MCF 10A (cell line): ENCODE results near the gene SYNPO. TPM values are rescaled to one million over a fixed set of nuclear protein-coding genes. Genes with fewer than 3 reads are reported as not detected.

ENCODE experiments used
- BruUV-seq: library from RNA; stranded (reverse); fragments of 400-500 nt; replicated peaks from 2 replicates; lab custom pipeline; 2021; lab: Mats Ljungman, UMichigan
- CTCF ChIA-PET: fragments of 300-600 bp; sonication (Branson Sonifier 250); formaldehyde crosslinking; extraction: SDS; loops from one replicate; lab custom pipeline; 2021; ENCODE audit warnings: antibody characterized with exemption, inconsistent platforms; lab: Yijun Ruan, JAX
- POLR2A ChIA-PET: fragments of 300-600, 350-650 bp; sonication (Branson Sonifier 250); formaldehyde crosslinking; extraction: SDS; loops from one replicate; lab custom pipeline; 2020; ENCODE audit warnings: antibody characterized with exemption, inconsistent platforms; lab: Yijun Ruan, JAX
- DNase-seq: peaks from one replicate; pipeline ENCODE4 v3.0.0-alpha.2; 2018; ENCODE audit not compliant: unreplicated experiment
- H3K27ac Mint-ChIP-seq: one replicate; pipeline ENCODE4 v1.8.0; 2022; ENCODE audit warnings: mild to moderate bottlenecking, low read depth, mixed read lengths; ENCODE audit not compliant: unreplicated experiment
- H3K27me3 Mint-ChIP-seq: one replicate; pipeline ENCODE4 v1.8.0; 2022; ENCODE audit warnings: mixed read lengths; ENCODE audit not compliant: insufficient read depth, unreplicated experiment
- H3K36me3 Mint-ChIP-seq: one replicate; pipeline ENCODE4 v1.8.0; 2022; ENCODE audit warnings: mild to moderate bottlenecking, moderate library complexity, mixed read lengths; ENCODE audit not compliant: insufficient read depth, unreplicated experiment
- H3K4me1 Mint-ChIP-seq: one replicate; pipeline ENCODE4 v1.8.0; 2022; ENCODE audit warnings: mixed read lengths; ENCODE audit not compliant: insufficient read depth, unreplicated experiment
- H3K4me3 Mint-ChIP-seq: one replicate; pipeline ENCODE4 v1.8.0; 2022; ENCODE audit warnings: mild to moderate bottlenecking, moderate library complexity, mixed read lengths; ENCODE audit not compliant: unreplicated experiment
- H3K9me3 Mint-ChIP-seq: one replicate; pipeline ENCODE4 v1.8.0; 2022; ENCODE audit warnings: mixed read lengths; ENCODE audit not compliant: unreplicated experiment
- intact Hi-C: fragments of 100-400 bp; cut with micrococcal nuclease; formaldehyde crosslinking; loops from 2 replicates; pipeline ENCODE4 v1.14.1; 2022
- total RNA-seq: library from RNA; stranded (reverse); gene quantifications from 2 replicates; pipeline ENCODE4 v1.2.3, GENCODE V29; 2022
- TF ChIP-seq, protein P1 (sequence below): fragments of 200-600 bp; IDR thresholded peaks from one replicate; pipeline ENCODE4 v1.8.0; 2022; ENCODE audit warnings: antibody characterized with exemption, mild to moderate bottlenecking; ENCODE audit not compliant: unreplicated experiment

The SYNPO gene
- total RNA-seq, 1 experiment from 2014 or later: 6.3 TPM

DNA sequence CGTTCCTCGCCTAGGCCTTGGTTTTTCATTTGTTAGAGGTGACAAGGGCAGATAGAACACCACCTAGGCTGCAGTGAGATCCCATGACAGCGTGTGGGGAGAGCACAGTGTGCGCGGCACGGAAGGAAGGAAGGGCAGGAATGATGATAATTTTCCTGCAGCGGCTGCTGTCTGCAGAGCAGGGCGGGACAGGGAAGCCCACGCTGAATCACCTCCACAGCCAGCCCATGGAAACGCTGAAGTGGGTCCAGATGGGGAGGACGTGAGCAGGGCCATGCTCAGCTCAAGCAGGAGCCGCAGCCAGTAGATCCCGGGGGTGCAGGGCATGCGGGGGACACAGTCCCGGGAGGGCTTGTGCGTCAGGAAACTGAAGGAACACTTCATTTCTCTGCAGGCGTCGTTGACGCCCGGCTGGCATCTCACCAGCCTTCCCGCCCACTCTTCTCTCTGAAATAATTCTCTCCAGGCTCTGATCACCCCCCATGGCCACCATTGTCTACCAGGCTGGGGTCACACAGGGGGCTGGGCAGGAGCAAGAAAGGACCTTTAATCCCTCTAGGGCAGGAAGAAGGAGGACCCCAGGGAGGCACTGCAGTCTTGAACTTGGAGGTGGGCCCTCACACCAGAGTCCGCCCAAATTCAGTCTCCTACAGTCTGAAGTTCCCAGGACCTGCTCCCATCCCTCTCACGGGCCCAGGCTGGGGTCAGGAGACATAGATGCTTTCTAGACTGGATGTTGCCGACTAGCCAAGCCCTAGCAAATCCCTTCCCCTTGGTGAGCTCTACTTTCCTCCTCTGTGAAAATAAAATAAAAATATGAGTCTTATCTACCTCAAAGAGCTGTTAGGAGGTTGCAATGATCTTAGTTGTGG is 20.9 kb upstream of the SYNPO start:
- Mint-ChIP-seq H3K27me3 (no peaks in the 10 kb centered on the region), H3K4me3 (no peak overlapping the region), H3K36me3 (no peaks in the 10 kb centered on the region), H3K9me3 (no peaks in the 10 kb centered on the region), H3K4me1 (peaks cover 41% of the 10 kb centered on the region), H3K27ac (no peak overlapping the region)
- POLR2A ChIA-PET: no interaction called here
- BruUV-seq: no TSS peak
- CTCF ChIA-PET: interaction anchor here (1.4 kb wide), 1 partner anchor 23 kb away, joined by 4 read pairs; no protein-coding TSS in a partner anchor
- TF ChIP-seq, protein P1, sequence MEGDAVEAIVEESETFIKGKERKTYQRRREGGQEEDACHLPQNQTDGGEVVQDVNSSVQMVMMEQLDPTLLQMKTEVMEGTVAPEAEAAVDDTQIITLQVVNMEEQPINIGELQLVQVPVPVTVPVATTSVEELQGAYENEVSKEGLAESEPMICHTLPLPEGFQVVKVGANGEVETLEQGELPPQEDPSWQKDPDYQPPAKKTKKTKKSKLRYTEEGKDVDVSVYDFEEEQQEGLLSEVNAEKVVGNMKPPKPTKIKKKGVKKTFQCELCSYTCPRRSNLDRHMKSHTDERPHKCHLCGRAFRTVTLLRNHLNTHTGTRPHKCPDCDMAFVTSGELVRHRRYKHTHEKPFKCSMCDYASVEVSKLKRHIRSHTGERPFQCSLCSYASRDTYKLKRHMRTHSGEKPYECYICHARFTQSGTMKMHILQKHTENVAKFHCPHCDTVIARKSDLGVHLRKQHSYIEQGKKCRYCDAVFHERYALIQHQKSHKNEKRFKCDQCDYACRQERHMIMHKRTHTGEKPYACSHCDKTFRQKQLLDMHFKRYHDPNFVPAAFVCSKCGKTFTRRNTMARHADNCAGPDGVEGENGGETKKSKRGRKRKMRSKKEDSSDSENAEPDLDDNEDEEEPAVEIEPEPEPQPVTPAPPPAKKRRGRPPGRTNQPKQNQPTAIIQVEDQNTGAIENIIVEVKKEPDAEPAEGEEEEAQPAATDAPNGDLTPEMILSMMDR: no peak
- intact Hi-C loops: no loop called here
- no peak for DNase-seq

GRCh38 chr5:150621301-150621700 is 19.2 kb upstream of the SYNPO start:
- BruUV-seq: no TSS peak
- CTCF ChIA-PET: interaction anchor here (1.2 to 1.8 kb wide), 4 partner anchors 9 to 79 kb away, joined by 4 to 5 read pairs (median 5); partner anchors contain the start of gene RBM22
- no peak overlapping the region for H3K27ac Mint-ChIP-seq
- H3K9me3 Mint-ChIP-seq: no peaks in the 10 kb centered on the region
- intact Hi-C loops: no loop called here
- TF ChIP-seq, protein P1: no peak
- POLR2A ChIA-PET: no interaction called here
- peaks cover 27% of the 10 kb centered on the region for H3K4me1 Mint-ChIP-seq
- no peaks in the 10 kb centered on the region for H3K27me3 Mint-ChIP-seq
- no peak overlapping the region for H3K4me3 Mint-ChIP-seq
- no peak for DNase-seq
- H3K36me3 Mint-ChIP-seq: no peaks in the 10 kb centered on the region

GRCh38 chr5:150622157-150622556 is 18.3 kb upstream of the SYNPO start:
- intact Hi-C loops: no loop called here
- POLR2A ChIA-PET: interaction anchor here (1.1 kb wide), 2 partner anchors 16 to 19 kb away, joined by 3 read pairs; no protein-coding TSS in a partner anchor

More at GRCh38 chr5:150622157-150622556, 18.3 kb upstream of the SYNPO start:
- Mint-ChIP-seq H3K9me3 (no peaks in the 10 kb centered on the region), H3K27me3 (no peaks in the 10 kb centered on the region), H3K4me3 (no peak overlapping the region), H3K36me3 (no peaks in the 10 kb centered on the region), H3K4me1 (peaks cover 19% of the 10 kb centered on the region), H3K27ac (no peak overlapping the region)
- TF ChIP-seq, protein P1: no peak
- no peak for DNase-seq
- CTCF ChIA-PET: interaction anchor here (1.1 to 1.8 kb wide), 3 partner anchors 10 to 78 kb away, joined by 3 to 5 read pairs (median 4); partner anchors contain the start of gene RBM22
- BruUV-seq: no TSS peak
